Activated CD8-positive, alpha-beta memory T cell treated with anti-CD3 and anti-CD28 coated beads for 24 hours (primary cell): ENCODE results near the gene ZFHX2.
"Not testable (repeated sequence)": the region's sequence is repeated elsewhere in the genome, so short reads cannot be mapped to it uniquely, and the experiment has no call there.

ENCODE experiments used
- DNase-seq: peaks from one replicate; pipeline ENCODE4 v3.0.0-alpha.2; 2020

ZFHX2 gene

DNA sequence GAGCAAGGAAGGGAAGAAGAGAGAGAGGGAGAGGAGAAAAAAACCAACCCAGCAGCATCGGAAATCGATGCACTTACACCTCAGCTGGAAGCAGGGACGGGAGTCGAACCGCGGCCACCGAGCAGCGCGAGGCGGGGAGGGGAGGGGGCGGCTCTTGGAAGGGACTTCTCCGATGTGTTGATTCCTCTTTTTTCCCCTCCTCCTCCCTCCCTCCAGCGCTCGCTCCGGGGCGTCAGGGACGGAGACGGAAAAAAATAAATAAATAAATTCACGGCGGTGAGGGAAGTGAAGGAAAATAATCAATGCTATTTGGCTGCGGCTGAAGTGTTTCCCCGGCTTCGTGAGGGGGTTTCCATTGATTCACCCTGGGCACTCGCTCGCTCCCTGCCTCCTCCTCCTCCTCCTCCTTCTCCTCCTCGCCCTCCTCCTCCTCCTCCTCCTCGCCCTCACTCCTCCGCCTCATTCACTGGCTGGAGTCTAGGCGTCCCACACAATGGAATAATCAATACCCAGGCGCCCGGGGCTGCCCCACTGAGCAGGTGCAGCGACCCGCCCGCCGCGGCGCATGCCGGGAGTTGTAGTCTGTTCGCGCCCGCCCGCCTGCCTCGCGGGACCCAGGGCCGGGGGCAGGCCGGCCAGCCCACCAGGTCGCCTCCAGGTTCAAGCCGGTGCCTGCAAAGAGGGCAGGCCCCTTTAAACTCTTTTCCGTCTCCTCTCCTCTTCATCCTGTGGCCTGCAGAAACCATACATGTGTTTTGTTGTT is at the start of gene ZFHX2:
Gene ZFHX2, minus strand, starts transcription at position 500 of the 763 bp plus-strand sequence. CDS start 16,440 bp downstream, outside the sequence.
- DNase-seq = peak; percentile 91

DNA sequence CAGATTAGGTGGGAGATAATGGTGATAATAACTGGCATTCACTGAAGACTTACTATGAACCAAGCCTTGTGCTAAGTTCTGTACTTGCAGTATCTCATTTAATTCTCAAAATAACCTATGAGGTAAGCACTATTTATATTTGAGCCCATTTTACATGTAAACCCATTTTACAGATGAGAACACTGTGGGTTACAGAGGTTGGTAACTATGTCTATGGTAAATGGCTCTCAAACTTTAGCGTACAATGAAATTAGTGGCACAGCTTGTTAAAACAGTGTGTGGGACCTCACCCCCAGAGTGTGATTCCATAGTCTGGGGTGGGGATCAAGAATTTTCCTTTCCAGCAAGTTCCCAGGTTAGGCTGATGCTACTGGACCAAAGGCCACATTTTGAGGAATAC is 49.2 kb upstream of the ZFHX2 start:
- no peak for DNase-seq

DNA sequence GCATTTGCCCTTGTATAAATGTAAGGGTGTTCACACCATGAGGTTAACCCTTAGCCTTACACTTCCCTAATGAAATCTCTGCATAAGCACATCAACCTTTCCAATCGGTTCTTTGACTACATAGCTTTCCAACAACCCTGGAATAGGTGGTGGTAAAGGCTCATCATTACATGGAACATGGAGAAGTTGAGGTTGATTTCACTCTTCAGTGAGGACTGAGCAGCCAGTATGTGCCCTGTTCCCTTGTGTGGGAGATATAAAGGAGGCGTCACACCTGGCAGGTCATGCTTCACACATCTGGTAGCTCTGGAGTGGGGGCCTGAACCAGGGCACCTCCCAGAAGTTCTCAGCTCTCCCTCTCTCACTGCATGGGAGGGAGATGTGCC is 48.8 kb upstream of the ZFHX2 start:
- DNase-seq = no peak

DNA sequence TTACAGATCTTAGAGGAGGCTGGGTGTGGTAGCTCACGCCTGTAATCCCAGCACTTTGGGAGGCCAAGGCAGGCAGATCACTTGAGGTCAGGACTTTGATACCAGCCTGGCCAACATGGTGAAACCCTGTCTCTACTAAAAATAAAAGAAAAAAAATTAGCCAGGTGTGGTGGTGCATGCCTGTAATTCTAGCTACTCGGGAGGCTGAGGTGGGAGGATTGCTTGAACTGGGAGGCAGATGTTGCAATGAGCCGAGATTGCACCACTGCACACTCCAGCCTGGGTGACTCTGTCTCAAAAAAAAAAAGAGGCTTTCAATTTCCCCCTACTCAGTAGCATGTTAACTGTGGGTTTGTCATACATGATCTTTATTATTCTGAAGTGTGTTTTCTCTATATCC is 42.6 kb upstream of the ZFHX2 start:
- DNase-seq = not testable (repeated sequence)

DNA sequence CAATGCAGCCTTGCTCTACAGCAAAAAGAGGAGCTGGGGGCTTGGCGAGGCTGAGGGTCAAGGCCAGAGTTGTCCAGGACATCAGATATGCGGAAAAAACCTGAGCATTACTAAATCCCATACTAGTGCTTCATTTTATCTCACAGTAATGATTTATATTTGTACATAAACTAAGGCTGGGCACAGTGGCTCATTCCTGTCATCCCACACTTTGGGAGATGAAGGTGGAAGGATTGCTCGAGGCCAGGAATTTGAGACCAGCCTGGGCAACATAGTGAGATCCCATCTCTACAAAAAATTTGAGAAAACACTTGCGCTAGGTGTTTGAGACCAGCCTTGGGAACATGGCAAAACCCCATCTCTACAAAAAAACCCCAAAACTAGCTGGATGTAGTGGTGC is 38.6 kb upstream of the ZFHX2 start:
- DNase-seq = no peak

DNA sequence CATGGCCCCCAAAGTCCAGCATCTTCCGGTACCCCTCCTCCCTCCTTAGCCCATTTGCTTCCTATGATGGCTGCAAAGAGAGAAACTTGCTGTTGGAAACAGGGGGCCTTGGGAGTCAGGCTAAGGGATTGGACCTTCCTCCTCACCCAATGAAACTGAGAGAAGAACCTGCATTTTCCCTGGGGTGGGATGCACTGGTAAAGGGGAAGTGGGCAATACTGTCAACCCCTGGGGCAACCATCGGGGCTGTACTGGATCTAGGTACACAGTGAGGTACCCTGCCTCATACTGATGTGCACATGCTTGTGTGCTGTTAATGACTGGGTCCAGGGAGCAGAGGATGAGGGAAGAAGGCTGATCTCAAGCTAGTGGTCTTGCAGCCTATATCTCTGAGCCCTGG is 38.0 kb upstream of the ZFHX2 start:
- DNase-seq = no peak

DNA sequence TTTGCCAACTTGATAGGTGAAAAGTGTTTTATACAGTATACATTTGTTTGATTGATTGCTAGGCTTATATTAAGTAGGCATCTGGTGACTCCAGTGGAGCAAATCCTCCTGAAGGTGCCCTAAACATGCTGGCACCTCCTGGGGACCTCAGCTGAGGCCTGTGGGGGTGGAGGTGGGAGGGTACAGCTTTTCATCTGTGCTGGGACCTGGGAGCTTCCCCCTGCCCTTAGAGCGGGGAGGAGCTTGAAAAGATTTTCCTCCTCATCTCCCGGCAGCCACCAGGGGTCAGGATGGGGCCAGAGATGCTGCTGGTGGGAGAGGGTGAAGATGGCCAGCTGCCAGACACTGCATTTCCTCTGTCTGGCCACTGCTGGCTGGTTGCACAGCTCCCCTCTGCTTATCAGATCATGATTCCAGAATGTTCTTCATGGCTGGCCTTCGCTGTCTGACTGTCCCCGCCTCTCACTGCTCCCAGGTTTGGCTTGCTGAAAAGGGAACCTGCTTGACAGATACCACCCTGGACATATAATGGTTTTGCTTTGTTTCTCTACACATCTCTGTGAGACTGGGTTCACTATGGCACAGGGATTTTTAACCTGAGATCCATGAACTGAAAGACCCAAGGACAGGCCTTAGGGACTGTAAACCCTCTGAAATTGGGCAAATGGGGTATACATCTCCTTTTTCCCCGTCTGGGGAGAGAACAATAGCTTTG is 37.5 kb upstream of the ZFHX2 start:
- peak; percentile 89 for DNase-seq

DNA sequence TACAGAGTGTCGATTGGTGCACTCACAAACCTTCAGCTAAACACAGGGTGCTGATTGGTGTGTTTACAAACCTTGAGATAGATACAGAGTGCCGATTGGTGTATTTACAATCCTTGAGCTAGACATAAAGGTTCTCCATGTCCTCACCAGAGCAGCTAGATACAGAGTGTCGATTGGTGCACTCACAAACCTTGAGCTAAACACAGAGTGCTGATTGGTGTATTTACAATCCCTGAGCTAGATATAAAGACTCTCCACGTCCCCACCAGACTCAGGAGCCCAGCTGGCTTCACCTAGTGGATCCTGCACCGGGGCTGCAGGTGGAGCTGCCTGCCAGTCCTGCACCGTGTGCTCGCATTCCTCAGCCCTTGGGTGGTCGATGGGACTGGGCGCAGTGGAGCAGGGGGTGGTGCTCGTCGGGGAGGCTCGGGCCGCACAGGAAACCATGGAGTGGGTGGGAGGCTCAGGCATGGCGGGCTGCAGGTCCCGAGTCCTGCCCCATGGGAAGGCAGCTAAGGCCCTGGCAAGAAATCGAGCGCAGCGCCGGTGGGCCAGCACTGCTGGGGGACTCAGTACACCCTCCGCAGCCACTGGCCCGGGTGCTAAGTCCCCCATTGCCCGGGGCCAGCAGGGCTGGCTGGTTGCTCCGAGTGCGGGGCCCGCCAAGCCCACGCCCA is 33.1 kb upstream of the ZFHX2 start:
- not testable (repeated sequence) for DNase-seq

DNA sequence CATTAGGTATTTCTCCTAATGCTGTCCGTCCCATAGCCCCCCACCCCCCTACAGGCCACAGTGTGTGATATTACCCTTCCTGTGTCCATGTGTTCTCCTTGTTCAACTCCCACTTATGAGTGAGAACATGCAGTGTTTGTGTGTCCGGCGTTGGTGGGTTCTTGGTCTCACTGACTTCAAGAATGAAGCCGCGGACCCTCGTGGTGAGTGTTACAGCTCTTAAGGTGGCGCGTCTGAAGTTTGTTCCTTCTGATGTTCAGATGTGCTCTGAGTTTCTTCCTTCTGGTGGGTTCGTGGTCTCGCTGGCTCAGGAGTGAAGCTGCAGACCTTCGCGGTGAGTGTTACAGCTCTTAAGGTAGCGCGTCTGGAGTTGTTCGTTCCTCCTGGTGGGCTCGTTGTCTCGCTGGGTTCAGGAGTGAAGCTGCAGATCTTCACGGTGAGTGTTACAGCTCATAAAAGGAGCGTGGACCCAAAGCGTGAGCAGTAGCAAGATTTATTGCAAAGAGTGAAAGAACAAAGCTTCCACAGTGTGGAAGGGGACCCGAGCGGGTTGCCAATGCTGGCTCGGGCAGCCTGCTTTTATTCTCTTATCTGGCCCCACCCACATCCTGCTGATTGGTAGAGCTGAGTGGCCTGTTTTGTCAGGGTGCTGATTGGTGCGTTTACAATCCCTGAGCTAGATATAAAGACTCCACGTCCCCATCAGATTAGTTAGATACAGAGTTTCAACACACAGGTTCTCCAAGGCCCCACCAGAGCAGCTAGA is 32.4 kb upstream of the ZFHX2 start:
- not testable (repeated sequence) for DNase-seq

DNA sequence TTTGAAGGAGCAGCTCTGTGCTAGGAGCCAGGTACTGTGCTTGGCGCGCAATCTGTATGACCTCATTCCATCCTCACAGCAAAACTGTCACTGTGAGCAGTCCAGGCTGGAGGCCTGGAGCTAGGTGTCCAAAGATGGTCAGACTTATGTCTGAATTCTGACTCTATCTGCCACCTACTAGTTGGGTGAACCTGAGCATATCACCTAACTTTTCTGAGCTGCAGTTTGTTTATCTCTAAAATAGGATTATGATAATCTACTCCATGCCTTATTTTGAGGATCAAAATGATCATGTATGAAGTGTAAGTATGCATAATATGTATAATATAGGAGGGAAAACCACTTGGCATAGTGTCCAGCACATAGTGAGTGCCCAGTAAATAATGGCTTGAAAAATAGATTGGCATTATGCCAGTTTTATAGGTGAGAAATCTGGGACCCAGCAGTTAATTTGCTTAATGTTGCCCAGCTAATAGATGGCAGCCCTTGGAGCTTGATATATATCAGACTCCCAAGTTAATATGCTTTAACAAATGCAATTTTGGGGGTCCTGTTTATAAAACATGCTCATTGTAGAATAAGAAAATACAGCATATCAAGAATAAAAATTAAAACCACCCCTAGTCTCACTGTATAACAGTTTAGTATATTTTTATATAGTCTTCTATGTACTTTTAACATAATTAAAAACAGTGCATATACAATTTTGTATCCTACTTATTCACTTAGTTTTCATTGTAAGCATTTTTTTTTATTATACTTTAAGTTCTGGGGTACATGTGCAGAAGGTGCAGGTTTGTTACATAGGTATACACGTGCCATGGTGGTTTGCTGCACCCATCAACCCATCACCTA is 31.6 kb upstream of the ZFHX2 start:
- no peak for DNase-seq

DNA sequence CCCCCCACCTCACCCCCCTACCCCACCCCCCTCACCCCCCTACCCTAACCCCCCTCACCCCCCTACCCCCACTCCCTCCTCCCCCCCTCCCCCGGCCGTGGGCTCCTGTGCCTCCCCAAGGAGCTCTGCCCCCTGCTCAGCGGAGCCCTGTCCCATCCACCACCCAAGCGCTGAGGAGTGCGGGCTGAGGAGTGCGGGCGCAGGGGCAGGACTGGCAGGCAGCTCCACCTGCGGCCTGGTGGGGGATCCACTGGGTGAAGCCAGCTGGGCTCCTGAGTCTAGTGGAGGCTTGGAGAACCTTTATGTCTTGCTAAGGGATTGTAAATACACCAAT is 29.4 kb upstream of the ZFHX2 start:
- no peak for DNase-seq

DNA sequence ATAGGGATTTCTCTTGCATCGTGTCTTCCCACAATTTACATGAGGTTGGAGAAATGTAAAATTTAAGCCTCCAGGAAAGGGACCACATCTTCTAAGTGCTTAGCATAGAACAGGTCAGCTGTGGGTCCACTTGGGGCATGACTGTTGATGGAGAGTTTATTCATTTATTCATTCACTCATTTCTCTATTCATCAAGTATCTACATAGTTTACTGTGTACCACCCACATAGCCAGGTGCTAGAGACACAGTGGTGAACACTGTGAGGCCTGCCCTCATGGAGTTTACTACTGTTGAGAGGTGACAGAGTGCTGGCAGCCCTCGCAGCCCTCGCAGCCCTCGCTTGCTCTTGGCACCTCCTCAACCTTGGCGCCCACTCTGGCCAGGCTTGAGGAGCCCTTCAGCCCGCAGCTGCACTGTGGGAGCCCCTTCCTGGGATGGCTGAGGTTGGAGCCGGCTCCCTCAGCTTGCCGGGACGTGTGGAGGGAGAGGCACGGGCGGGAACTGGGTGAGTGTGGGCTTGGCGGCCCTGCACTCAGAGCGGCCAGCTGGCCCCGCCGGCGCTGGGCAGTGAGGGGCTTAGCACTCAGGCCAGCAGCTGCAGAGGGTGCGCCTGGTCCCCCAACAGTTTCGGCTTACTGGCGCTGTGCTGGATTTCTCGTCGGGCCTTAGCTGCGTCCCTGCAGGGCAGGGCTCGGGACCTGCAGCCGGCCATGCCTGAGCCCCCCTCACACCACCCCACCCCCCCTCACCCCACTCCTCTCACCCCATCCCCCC is 28.8 kb upstream of the ZFHX2 start:
- no peak for DNase-seq

DNA sequence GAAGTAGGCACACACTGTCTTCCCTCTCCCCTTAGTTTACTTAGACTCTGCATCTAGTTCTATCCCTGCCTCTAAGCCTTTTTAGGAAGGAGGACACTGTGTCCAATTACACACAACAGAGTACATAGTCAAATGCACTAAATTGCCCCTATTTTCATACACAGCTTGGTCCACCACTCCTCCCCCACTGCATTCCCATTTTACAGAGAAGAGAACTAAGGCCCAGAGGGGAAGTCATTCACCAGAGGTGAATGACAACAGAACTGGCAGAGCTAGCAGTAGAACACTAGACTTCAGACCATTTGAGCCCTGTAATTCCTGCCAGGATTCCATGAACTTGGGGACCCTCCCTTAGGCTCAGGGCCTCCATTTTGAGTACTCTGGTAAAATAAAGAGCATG is 28.2 kb upstream of the ZFHX2 start:
- no peak for DNase-seq

DNA sequence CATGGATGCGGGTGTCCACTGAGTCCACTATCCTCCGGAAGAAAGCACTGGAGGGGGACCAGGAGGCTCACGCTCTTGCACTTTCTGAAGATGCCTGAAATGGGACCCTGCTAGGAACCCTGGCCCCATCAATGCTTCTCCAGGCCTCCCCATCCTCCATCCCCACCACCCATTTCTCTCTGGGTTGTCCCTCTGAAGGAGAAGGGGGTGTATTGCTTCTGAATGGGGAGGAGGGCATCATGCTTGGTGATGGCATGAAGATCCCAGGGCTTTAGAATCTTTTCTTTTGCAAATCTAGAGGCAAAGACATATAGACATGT is 27.7 kb upstream of the ZFHX2 start:
- no peak for DNase-seq

DNA sequence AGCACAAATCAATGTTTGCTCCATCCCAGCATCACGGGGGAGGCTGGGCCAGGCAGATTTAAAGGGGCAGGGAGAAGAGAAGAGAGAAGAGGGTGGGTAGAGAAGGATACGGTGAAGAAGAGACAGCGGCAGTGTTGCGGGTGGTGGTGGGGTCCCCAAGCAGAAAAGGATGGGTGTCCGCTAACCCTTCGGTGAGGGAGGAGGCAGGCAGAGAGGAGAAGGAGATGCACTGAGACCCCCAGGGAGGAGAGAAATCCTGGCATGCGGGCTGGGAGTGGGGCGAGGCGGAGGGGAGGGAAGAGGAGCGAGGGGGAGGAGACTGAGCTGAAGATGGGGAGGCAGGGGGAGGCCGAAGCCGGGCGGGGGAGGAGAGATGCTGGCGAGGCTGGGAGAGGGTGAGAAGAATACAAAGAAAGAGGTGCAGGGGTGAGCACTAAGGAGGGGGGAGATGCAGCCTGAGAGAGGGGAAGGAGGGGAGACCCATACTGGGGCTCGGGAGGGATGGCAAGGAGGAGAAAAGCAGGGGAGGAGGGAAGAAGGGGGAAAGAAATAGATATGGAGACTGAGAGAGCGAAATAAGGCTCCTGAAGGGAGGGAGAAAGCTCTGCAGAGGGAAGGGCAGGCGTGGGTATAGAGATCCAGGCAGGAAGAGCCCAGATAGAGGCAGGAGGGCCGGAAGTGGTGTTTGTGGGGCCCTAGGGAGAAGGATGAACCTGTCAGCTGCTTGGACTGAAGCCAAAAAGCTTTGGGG is 27.2 kb upstream of the ZFHX2 start, which contains the start of gene JPH4:
Gene JPH4, minus strand, starts transcription at position 231 of the 751 bp plus-strand sequence. CDS start 1,337 bp downstream, outside the sequence.
- DNase-seq = no peak

DNA sequence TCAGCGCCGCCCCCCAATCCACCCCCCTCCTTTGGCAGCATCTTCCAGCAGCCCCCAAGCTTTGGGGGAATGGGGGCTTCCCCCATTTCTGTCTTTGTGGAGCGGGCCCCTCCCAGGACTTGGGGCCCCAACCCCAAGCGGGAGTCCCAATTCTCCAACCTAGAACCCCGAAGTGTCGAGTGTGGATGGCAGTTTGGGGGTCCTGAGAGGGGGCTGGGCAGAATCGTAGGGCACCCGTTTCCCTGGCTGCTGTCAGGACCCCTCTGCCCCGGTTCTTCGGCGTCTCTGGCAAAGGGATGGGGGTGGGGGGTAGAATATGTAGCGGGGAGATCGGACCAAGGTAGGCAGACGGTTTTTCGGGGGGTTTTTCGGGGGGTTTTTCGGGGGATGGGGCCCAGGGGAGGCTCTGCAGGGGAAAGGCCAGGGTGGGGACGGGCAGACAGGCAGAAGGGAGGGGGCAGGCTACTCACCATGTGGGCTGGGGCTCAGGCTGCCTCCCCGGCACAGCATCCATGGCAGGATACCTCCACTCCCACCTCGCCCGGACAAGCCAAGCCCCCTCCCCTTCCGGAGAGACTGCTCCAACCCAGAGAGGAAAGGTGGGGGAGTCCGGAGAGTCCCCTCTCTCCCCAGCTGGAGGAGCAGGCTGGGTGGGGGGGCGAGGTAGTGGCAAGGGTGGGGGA is 26.3 kb upstream of the ZFHX2 start:
- DNase-seq = no peak

DNA sequence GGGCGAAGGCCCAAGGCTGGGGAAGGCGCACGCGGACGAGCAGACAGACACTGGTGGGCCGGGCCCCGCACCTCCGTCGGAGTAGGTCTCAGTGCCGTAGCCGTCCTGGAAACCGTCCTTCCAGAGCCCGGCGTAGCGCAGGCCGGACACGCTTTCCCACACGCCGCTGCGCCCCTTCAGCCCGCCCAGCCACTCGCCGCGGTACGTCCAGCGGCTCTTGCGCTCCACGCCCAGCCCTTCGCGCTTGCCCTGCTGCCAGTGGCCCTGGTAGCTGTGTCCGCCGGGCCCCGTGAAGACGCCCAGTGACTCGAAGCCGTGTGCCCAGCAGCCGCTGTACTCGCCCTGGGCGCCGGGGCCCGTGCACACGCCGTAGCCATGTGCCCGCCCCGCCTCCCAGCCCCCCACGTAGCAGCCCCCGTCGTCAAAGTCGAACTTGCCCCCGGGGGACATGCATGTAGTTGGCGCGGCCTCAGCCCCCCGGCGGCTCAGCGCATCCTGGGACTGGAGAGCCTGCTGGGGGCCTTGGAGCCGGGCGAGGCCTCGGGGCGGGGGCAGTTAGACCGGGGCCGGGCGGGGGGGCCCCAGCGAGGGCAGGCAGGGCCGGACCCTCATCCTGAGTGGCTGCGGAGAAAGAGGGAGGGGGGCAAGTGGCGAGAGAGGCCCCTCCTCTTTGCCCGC is 25.6 kb upstream of the ZFHX2 start:
- DNase-seq = peak; percentile 67

DNA sequence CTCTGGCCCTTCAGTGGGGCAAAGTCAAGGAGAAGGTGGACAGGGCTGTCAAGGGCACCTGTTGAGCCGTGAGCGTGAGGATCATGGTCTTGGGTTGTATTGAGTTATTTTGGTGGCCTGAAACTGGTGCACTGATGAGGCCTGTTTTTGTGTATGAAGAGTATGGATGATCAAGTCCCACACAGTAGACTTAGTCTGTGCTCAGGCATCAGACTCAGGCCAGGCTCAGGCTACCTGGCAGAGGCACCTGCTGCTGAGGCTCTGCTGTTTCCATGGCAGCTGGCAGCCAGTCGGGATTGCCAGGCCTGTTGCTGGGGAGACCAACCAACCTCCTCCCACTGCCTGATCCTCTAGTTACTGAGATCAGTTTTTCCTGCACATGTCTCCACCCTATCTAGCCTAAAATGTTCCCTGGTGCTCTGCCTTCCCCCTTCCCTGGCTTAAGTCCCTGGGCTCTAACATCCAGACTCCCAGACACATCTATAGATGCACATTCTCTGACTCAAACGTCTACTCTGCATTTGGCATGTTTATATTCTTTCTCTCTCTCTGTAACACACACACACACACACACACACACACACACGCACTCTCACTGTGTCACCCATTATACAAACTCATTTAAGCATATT is 21.9 kb upstream of the ZFHX2 start:
- no peak for DNase-seq

DNA sequence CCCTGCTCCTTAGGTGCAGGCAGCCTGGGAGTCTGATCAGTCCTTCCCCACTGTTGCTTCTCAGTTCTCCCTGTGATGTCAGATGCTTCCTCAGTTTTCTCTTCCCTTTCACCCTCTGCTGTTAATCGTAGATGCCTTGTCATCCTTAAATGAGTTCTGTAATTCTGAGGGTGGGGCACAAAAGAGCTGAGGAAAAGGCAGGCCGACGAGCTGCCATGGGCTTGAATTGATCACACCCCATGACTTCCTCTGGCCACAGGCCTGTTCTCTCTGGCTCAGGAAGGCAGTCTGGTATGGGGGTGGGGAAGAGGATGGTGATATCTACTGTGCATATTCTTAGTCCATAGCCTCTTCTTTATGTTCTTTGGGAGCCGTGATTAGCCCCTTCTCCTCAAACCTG is 21.3 kb upstream of the ZFHX2 start:
- DNase-seq = no peak
